Left hindlimb (tissue), 1 donor: ENCODE data around the gene SAMD4B.

Experiments used
- DNase-seq: peaks from one replicate; pipeline ENCODE4 v3.0.0-alpha.2; 2018

Gene SAMD4B

DNA sequence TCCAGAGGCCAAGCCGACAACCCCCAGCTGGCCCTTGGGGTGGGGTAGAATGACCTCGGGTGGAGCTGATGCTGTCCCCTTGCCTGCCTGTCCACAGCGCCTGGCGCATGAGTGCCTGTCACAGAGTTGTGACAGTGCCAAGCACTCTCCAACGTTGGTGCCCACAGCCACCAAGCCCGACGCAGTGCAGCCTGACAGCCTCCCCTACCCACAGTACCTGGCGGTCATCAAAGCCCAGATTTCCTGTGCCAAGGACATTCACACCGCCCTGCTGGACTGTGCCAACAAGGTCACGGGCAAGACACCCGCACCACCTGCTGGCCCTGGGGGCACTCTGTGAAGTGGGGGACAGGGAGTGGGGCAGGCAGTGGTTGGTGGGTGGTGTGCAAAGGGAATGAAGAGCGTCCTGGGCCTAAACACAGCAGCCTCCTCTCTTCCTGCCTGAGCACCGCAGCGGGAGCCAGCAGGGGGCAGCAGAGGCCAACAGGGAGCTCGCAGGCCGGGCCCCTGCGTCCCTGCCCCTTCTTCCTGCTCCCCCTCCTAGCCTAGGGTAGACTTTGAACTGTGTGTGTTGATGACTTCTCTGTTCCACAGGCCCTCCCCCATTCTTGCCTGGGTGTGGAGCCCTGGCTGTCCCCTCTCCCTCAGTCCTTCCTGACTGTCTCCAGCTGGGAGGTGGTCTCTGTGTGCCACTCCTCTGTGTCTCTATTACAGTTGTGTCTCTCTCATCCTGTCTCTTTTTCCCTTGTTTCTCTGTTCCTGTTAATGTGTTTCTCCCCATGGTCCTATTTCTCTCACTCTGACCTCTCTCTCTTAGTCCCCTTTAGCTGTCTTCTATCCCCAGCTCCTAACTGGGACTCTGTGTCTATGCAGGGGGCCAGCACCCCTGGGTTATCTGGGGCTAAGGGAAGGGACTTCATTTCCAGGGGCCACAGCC is 55.4 kb downstream of the SAMD4B start:
- DNase-seq = peak; percentile 88

DNA sequence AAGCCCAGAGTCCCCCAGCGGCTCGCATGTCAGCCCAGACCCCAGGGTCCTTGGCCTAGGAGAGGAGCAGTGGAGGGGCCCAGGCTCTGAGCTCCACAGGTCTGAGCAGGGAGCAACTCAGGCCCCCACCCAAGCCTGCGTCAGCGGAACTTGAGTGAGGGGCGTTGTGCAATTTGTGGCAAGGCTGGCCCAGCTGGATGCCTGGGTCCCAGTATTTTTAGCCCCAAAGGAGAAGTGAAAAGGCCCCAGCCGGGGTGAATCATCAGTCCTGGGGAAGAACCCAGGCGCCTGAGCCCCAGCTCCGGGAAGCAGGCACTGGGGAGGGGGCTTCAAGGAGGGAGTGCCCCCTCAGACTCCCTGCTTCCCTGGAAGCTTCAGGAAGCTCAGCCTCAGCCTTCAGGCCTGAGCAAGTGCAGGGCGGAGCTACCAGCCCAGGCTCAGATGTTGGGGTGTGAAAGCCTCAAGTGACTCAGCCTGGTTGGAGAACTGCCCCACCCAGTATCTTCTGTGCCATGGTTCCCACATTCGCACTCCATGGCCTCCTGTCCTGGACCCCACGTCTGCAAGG is 56.2 kb downstream of the SAMD4B start:
- DNase-seq = no peak

DNA sequence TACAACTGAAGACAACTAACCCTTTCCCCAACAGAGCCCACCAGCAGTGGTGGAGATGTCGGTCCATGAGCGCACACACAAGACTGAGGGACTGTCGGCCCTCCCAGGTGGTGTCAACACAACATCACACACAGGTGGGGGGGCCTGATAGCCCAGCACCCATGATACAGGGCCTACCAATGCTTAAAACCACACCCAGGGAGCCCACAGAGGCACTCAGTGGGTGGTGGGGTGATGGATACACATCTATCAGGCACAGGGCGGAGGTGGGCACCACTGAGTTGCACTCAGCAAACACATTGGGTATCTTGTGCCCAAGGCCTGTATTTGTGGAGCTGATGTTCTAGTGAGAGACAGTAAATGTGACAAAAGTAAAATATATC is 57.4 kb downstream of the SAMD4B start:
- no peak for DNase-seq

DNA sequence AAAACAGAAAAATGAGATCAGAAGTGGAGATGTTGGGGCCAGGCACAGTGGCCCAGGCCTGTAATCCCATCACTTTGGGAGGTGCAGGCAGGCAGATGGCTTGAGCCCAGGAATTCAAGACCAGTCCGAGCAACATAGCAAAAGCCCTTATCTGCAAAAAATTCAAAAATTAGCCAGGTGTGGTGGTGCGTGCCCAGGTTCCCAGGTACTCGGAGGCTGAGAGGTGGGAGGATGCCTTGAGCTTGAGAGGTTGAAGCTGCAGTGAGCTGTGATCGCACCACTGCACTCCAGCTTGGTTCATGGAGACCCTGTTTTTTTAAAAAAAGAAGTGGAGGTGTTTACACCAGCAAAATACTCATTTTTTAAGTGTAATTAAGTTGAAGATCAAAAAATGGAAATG is 57.8 kb downstream of the SAMD4B start:
- no peak for DNase-seq

DNA sequence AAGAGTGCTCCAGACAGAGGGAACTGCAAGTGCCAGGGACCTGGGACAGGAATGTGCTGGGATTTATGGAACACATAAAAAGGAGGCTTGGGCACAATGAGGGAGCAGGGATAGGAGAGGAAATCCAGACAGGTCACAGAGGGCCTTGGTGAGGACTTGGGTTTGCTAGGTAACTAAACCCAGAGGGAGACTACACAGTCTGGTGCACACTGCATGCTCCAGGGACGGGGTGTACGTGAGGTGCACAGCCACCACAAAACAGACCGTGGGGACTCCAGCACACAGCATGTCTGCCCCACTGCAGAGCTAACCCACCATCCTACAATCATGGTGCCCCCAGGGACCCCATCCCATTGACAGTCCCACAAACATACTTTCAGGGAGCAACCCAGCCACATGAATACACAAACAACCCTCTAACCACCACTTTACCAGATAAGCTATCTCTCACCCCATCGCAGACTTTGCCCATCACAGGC is 58.9 kb downstream of the SAMD4B start:
- no peak for DNase-seq

DNA sequence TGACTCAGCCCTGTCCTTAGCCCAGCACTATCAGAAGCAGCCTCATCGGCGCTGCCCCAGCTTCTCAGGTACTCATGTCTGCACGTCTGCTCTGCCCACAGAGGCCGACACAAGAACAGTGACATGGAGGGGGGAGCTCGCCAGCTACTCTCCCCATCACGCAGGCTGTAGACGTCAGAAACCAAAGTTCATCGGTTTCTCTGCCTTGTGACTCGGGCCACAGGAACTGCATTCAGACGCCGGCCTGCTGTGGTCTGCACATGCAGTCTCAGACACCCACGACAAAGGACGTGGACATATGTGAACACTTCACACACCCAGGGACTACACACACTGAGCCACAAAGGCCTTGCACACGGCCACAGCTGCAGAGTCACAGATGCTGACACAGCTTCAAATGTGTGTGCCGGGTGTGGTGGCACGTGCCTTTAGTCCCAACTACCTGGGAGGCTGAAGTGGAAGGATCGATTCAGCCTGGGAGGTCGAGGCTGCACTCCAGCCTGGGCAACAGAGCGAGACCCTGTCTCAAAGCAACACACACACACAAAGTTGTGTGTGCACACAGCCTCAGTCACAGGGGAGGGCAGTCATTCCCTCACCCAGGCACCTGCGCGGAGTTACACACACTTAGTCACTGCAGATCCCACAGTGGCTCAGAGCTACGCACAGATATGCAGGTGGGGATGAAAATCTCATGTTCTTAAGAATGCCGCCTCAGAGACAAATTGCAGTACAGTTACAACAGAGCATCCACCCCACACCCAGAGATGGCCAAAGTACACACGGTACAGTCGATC is 59.5 kb downstream of the SAMD4B start:
- no peak for DNase-seq

DNA sequence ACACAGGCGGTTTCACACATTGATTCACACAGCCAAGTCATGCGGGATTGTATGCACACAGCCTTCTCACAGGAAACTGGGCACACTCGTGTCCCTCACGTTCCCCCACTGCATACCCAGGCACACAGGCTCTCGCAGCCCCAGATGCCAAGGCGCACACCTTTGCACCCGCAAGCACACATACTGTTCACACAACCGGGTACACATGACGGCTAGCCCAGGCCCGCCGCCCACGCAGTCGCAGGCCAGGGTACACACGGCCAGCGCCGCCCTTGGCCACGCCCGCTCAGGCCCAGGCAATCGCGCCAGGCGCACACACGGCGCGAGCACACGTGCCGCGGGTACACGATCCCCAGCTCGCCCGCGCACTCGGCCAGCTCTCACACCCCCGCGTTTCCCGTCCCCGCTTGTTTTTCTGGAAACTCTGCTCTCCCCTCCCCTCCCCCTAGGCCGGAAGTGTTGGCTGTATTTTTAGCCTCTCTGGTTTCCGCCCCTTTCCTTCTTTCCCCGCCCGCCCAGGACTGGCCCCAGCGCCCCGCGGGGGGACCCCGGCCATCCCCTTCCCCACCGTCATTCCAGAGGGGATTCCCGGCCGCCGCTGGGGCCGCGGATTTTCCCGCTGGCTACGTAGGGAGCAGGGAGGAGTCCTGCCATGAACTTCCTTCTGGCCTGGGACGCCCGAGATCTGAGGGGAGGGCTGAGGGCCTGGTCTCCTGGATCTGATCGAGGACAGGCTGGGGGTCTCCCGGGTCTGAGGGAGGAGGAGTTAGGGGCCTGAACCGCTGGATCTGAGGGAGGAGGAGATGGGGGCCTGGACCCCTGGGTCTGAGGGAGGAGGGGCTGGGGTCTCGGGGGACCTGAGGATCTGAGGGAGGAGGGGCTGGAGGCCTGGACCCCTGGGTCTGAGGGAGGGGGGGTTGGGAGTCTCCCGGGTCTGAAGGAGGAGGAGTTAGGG is 60.4 kb downstream of the SAMD4B start:
- peak; percentile 95 for DNase-seq

DNA sequence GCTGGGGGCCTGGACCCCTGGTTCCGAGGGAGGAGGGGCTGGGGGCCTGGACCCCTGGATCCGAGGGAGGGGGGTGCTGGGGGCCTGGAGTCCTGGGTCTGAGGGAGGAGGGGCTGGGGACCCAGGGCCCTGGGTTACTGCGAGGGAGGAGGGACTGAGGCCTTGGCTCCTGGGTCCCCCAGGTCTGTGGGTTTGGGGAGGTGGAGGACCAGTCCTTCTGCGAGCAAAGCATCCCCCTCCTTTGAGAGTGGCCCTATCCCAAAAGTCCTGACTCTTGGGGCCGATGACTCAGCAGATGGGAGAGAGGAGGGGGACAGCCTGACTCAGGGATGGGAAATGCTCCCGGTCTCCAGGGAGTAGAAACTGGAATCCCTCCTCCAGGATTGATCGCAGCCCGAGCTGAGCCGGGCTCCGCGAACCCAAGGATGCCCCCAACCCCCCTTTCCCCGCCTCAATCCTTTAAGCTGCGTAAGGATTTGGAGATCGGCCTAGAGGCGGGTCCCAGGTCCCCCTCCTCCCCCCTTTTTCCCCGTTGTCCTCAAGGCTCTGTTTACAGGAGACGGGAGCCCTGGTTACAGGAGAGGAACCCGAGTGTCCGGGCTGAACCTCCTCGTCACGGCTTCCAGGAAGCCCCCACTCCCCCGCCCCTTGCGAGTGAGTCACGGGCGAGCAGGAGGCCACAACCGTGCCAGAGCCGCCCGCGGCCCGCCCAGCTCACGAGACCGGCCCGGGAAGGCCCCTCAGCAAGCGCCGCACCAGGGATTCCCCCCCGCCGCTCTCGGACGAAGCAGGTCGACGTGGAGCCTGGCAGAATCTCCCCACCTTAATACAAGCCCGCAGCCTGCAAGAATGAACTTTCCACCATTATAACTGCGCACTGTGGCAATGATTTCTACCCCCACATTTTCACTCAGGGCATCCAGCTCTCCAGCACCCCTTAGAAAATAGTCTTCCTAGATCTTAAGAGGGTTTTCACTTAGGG is 61.4 kb downstream of the SAMD4B start:
- peak; percentile 98 for DNase-seq

DNA sequence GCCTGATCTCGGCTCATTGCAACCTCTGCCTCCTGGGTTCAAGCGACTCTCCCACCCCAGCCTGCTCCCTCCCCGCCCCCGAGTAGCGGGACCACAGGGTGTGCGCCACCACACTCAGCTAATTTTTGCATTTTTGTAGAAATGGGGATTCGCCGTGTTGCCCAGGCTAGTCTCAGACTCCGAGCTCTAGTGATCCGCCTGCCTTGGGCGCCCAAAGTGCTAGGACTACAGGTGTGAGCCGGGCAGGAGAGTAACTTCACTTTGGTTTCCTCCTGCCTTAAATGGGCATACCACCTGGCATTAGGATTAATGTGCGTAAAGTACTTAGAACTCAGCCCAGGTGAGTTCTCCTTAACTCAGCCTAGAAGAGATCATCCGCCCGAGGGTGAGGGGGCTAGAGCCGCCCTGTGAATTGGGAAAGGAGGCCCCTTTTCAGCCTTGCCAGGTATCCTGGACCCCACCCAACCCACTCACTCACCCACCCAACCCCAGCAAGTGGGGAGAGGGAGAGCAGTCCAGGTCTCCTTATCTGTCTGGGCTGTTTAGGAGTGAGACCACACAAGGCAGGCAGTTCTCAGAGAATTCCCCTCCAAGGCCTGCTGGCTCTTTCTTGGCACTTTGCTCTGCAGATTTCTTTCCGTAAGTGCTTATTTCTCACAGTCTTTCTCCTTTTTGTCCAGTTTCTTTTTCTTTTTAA is 63.2 kb downstream of the SAMD4B start:
- no peak for DNase-seq

DNA sequence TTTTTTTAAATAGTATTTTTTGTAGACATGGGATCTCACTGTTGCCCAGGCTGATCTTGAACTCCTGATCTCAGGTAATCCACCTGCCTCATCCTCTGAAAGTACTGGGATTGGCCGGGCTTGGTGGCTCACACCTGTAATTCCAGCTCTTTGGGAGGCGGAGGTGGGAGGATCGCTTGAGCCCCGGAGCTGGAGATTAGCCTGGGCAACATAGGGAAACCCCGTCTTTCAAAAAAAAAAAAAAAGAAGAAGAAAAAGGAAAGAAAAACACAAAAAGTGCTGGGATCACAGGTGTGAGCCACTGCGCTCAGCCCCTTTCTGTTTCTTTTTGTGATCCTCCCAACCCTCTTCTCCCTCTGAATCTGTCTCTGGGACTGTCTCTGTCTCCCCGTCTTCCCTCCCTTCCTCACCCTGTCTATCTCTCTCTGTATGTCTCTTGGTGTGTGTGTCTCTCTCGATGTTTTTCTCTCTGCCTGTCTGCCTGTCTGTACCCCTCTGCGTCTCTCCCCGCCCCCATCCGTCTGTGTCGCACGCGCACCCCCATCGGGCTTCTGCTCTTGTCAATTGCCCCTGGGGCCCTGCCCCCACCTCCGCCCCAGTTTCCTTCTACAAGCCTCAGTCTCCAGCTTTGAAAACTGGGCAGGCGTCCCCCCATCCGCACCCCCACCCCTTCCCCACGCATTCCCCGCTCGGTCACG is 63.9 kb downstream of the SAMD4B start:
- DNase-seq = no peak

DNA sequence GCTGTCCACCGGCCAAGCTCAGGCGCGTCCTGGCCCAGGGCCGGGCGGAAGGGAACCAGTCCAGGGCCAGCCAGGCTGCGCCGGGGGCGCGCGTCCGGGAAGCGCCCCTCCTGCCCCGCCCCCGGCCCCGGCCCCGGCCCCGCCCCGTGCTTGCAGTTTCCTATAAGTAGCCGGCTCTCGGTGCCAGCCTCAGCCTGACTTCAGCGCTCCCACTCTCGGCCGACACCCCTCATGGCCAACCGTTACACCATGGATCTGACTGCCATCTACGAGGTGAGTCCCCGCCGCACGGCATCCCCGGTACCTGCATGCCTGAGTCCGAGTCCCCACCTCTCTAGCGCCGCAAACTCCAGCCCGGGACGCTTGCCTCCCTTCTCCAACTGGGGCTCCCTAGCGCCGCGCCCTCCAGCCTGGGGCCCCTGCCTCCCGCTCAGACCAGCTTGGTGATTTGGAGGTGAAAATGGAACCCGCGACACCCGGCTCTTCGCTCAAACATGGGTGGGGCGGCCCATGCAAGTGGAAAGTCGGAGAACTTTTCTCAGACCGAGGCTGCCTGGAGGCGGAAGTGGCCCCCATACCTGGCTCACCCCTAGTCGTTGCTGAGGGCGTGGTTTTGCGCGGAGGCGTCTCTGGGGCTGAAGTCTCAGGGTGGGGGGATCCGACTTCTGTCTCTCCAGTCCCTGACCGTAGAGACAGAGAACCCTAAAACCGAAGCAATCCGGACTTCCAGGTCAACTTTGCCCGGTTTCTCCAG is 64.6 kb downstream of the SAMD4B start, which contains the start of gene ZFP36:
Gene ZFP36 (plus strand): TSS at position 192 of the 754 bp plus-strand sequence. CDS start 58 bp downstream, at position 250.
- DNase-seq = peak; percentile 94

DNA sequence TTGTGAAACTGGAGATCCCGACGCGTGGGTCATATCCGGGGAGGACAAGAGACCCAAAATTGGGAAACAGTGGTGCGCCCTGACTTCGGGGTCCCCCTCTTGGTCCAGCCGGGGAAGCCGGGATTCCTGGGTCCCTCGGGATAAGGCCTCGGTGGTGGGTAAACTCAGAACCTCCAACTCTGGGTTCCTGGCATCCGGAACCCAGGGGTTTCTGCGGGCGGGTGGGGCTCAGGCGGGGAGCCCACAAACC is 65.1 kb downstream of the SAMD4B start:
- DNase-seq = no peak

DNA sequence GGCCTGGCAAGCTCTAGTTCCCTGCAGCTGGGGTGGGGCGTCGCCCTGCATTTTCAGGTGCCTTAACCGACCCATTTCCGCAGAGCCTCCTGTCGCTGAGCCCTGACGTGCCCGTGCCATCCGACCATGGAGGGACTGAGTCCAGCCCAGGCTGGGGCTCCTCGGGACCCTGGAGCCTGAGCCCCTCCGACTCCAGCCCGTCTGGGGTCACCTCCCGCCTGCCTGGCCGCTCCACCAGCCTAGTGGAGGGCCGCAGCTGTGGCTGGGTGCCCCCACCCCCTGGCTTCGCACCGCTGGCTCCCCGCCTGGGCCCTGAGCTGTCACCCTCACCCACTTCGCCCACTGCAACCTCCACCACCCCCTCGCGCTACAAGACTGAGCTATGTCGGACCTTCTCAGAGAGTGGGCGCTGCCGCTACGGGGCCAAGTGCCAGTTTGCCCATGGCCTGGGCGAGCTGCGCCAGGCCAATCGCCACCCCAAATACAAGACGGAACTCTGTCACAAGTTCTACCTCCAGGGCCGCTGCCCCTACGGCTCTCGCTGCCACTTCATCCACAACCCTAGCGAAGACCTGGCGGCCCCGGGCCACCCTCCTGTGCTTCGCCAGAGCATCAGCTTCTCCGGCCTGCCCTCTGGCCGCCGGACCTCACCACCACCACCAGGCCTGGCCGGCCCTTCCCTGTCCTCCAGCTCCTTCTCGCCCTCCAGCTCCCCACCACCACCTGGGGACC is 65.6 kb downstream of the SAMD4B start:
- no peak for DNase-seq

DNA sequence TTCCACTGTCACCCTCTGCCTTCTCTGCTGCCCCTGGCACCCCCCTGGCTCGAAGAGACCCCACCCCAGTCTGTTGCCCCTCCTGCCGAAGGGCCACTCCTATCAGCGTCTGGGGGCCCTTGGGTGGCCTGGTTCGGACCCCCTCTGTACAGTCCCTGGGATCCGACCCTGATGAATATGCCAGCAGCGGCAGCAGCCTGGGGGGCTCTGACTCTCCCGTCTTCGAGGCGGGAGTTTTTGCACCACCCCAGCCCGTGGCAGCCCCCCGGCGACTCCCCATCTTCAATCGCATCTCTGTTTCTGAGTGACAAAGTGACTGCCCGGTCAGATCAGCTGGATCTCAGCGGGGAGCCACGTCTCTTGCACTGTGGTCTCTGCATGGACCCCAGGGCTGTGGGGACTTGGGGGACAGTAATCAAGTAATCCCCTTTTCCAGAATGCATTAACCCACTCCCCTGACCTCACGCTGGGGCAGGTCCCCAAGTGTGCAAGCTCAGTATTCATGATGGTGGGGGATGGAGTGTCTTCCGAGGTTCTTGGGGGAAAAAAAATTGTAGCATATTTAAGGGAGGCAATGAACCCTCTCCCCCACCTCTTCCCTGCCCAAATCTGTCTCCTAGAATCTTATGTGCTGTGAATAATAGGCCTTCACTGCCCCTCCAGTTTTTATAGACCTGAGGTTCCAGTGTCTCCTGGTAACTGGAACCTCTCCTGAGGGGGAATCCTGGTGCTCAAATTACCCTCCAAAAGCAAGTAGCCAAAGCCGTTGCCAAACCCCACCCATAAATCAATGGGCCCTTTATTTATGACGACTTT is 66.4 kb downstream of the SAMD4B start:
- DNase-seq = no peak

DNA sequence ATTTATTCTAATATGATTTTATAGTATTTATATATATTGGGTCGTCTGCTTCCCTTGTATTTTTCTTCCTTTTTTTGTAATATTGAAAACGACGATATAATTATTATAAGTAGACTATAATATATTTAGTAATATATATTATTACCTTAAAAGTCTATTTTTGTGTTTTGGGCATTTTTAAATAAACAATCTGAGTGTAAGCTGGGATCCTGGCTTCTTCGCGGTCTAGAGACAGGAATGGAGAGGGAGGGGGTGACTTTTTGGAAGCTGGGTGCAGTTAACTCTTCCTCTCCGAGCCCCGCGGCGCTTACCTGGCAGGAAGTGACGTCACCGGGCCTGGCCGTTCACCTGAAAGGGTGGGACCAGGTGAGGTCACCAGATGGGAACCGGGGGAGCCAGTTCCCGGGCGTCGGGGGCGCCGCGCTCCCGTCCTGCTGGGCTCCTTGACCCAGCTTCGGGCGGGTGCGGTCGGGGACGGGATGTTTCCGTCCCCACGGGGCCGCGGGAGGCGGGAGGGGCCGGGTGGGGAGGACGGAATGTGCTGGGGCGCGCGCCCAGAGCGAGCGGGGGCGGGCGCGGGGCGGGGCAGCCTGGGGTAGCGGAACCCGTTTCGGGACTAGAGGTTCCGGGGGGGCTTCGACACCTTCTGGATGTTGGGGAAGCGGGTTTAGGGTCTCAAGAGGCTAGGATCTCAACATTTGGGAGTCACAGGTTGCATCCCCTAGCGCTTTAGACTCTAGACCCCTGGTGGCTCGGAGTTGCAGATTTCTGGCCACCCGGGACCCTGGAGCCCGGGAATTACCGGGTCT is 67.2 kb downstream of the SAMD4B start:
- peak; percentile 91 for DNase-seq

DNA sequence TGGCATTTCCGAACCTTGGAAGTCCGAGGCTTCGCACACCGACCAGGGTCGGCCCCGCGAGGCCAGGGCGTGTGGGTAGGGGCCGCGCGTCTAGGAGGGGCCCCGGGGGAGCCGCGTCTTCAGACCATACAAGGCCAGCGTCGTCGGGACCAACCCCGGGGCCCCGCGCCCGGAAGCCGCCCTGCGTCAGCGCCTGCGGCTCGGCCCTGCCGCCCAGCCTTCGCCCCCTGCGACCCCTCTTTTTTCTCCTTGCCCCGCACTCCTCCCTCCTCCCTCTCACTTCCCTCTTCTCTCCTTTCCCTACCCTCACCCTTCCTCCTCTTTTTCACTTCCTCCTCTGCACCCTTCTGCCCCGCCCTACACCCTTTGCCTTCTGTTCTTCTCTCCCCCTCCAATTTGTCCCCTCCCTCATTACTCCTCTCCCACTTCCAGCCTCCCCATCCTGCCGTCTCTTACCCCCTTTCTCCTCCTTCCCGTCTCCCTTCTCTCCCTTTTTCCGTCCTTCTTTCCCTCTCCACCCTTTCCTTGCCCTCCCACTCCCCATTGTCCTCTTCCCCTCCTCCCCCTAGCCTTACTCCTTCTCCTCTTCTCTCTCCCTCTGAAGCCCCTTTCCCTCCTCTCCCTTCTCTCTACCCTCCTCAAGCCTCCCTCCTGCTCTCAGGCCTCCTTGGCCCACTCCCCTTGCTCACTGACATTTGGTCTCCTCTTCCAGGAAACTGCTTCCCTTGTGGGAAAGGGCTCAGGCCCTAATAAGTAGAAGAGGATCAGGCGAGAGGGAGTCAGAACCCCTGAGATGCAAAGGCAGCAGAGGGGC is 68.0 kb downstream of the SAMD4B start:
- peak; percentile 84 for DNase-seq
